GM12878 (cell line): ENCODE measurements around the gene ADCYAP1R1. TPM values are rescaled to one million over a fixed set of nuclear protein-coding genes. Genes with fewer than 3 reads are reported as not detected.

ENCODE experiments used
- ATAC-seq: fragments of 200-7000 bp; cut with Tn5 transposase; 3 replicates; pipeline ENCODE4 v1.9.1; 2020; ENCODE audit warnings: mild to moderate bottlenecking, moderate library complexity
- BruUV-seq: library from RNA; stranded (reverse); fragments of 400-500 nt; replicated peaks from 2 replicates; lab custom pipeline; 2021; lab: Mats Ljungman, UMichigan
- CTCF ChIA-PET: fragments of 300-600 bp; sonication (Branson Sonifier 250); formaldehyde crosslinking; extraction: SDS; loops from one replicate; lab custom pipeline; 2021; ENCODE audit warnings: inconsistent platforms; lab: Yijun Ruan, JAX
- POLR2A ChIA-PET: fragments of 350-600 bp; formaldehyde crosslinking; extraction: SDS; loops from one replicate; lab custom pipeline; 2021; ENCODE audit warnings: inconsistent platforms; lab: Charles Lee
- RAD21 ChIA-PET: fragments of 300-600 bp; sonication (Branson Sonifier 250); formaldehyde crosslinking; loops from one replicate; lab custom pipeline; 2023; ENCODE audit warnings: antibody characterized with exemption; ENCODE audit not compliant: unreplicated experiment; lab: Charles Lee
- SMC1A ChIA-PET: fragments of 300-600 bp; sonication (Branson Sonifier 250); formaldehyde crosslinking; loops from one replicate; lab custom pipeline; 2023; ENCODE audit not compliant: unreplicated experiment, uncharacterized antibody; lab: Charles Lee
- DNase-seq: peaks from one replicate; pipeline ENCODE4 v3.0.0-alpha.2; 2011; ENCODE audit warnings: low read depth, low spot score
- FAIRE-seq: peaks from 3 replicates; lab custom pipeline; 2011; peaks lifted over from hg19 to GRCh38; lab: Jason Lieb, UNC
- H2AFZ ChIP-seq: 2 replicates; pipeline ENCODE4 v1.6.0; 2011; ENCODE audit warnings: low read depth, low read length, control low read depth; ENCODE audit not compliant: control insufficient read depth
- H3K27ac ChIP-seq: 2 replicates; pipeline ENCODE4 v1.5.1; 2011; ENCODE audit warnings: control low read depth; ENCODE audit not compliant: control insufficient read depth, insufficient read depth
- H3K27me3 ChIP-seq, 2 experiments: replicated peaks in 1 of 2; 2 replicates each; pipeline versions ENCODE4 v1.6.0 to v1.6.1; 2011; ENCODE audit warnings: low read length in 1 of 2; ENCODE audit not compliant: control insufficient read depth in 2 of 2, insufficient read depth in 2 of 2
- H3K36me3 ChIP-seq, 2 experiments: 2 replicates each; pipeline ENCODE4 v1.5.1; 2011; ENCODE audit warnings: low read length in 1 of 2; ENCODE audit not compliant: control insufficient read depth in 2 of 2, insufficient read depth in 2 of 2
- H3K4me1 ChIP-seq: 2 replicates; pipeline ENCODE4 v1.6.1; 2011; ENCODE audit warnings: mild to moderate bottlenecking, low read length, moderate library complexity, mixed read lengths; ENCODE audit not compliant: control insufficient read depth, insufficient read depth
- H3K4me2 ChIP-seq: 2 replicates; pipeline ENCODE4 v1.6.0; 2011; ENCODE audit warnings: control low read depth; ENCODE audit not compliant: control insufficient read depth, insufficient read depth
- H3K4me3 ChIP-seq: fragments of 200-600 bp; sonication (generic); 2 replicates; pipeline ENCODE4 v1.5.1; 2016
- H3K79me2 ChIP-seq: 2 replicates; pipeline ENCODE4 v1.6.0; 2011; ENCODE audit warnings: low read length; ENCODE audit not compliant: control insufficient read depth, insufficient read depth
- H3K9ac ChIP-seq: 2 replicates; pipeline ENCODE4 v1.8.0; 2011; ENCODE audit warnings: low read length, control low read depth, mixed read lengths; ENCODE audit not compliant: control insufficient read depth, insufficient read depth
- H3K9me3 ChIP-seq: replicated peaks from 3 replicates; pipeline ENCODE4 v1.5.1; 2011; ENCODE audit warnings: mild to moderate bottlenecking, low read length; ENCODE audit not compliant: control insufficient read depth, insufficient read depth
- H4K20me1 ChIP-seq: 2 replicates; pipeline ENCODE4 v1.6.0; 2011; ENCODE audit not compliant: control insufficient read depth, insufficient read depth
- MYB ChIP-seq: fragments of 150-350 bp; IDR thresholded peaks from 2 replicates; pipeline ENCODE4 v1.6.1; 2014; ENCODE audit warnings: mild to moderate bottlenecking, low read depth, low read length, borderline replicate concordance
- TARDBP ChIP-seq: IDR thresholded peaks from 2 replicates; pipeline ENCODE4 v1.6.1; 2016; ENCODE audit warnings: borderline replicate concordance
- WGBS: methylation state at CpG from one replicate; pipeline ENCODE4 v1.1.6; 2016; ENCODE audit warnings: low lambda C conversion rate; ENCODE audit not compliant: insufficient replicate concordance, insufficient coverage; ENCODE audit errors: missing lambda C conversion rate; 5-methylcytosine and 5-hydroxymethylcytosine counted together
- in situ Hi-C: fragments of 300-500 bp; cut with MboI; formaldehyde crosslinking; loops from 9 replicates; pipeline ENCODE4 v1.14.3; 2018; ENCODE audit warnings: mixed read lengths
- intact Hi-C: fragments of 100-400 bp; cut with micrococcal nuclease; formaldehyde crosslinking; loops from one replicate; pipeline ENCODE4 v1.14.2; 2022; ENCODE audit not compliant: unreplicated experiment
- polyA plus RNA-seq, 11 experiments: library from polyadenylated mRNA; depleted of rRNA in 4 of 11; unstranded in 6 of 11; stranded (reverse) in 5 of 11; fragments of >200 nt; fragmentation: Nextera tagmentation in 4 of 11; fragmentation: Illumina TruSeq in 1 of 11; extraction: Ambion mirVana in 4 of 11; extraction: Trizol in 1 of 11; gene quantifications; 1 replicate in 1 of 11; 2 replicates in 10 of 11; pipeline versions ENCODE4 v1.2.1 to v1.2.3, GENCODE V29; 2011 to 2016; ENCODE audit warnings: inconsistent platforms in 2 of 11, missing spikeins in 2 of 11, low read depth in 1 of 11
- total RNA-seq, 4 experiments: library from RNA; depleted of rRNA in 3 of 4; stranded (reverse); fragments of >200 nt in 3 of 4; fragmentation: Illumina TruSeq in 1 of 4; extraction: Trizol in 1 of 4; gene quantifications; 2 replicates each; pipeline versions ENCODE4 v1.2.1 to v1.2.3, GENCODE V29; 2013 to 2021
- TF ChIP-seq, protein P1 (sequence below): fragments of 450-650 bp; IDR thresholded peaks from 2 replicates; pipeline ENCODE4 v1.6.1; 2014; ENCODE audit warnings: mild to moderate bottlenecking
- TF ChIP-seq, protein P2 (sequence below): IDR thresholded peaks from 2 replicates; pipeline ENCODE4 v1.6.1; 2011; ENCODE audit warnings: borderline replicate concordance, low read depth, mild to moderate bottlenecking, moderate library complexity, low read length; ENCODE audit not compliant: insufficient read depth, poor library complexity, severe bottlenecking
- TF ChIP-seq, protein P3 (sequence below): fragments of 450-650 bp; IDR thresholded peaks from 2 replicates; pipeline ENCODE4 v1.6.1; 2017; ENCODE audit warnings: antibody characterized with exemption, mild to moderate bottlenecking, moderate library complexity
- TF ChIP-seq, protein P4 (sequence below), 3 experiments: IDR thresholded peaks in 2 of 3; conservative IDR thresholded peaks in 1 of 3; 2 replicates each; pipeline ENCODE4 v1.5.1; 2011; ENCODE audit warnings: low read depth in 3 of 3, low read length in 3 of 3, mild to moderate bottlenecking in 3 of 3, control low read depth in 2 of 3, moderate library complexity in 2 of 3, inconsistent platforms in 1 of 3, mixed read lengths in 1 of 3; ENCODE audit not compliant: control insufficient read depth in 2 of 3, insufficient read depth in 1 of 3; ENCODE audit errors: extremely low read depth in 1 of 3

The ADCYAP1R1 gene
- total and polyA plus RNA-seq, 10 of the 15 experiments (the other 5 are each of a cell fraction or from before 2014, with no cell fraction given) = not detected

DNA sequence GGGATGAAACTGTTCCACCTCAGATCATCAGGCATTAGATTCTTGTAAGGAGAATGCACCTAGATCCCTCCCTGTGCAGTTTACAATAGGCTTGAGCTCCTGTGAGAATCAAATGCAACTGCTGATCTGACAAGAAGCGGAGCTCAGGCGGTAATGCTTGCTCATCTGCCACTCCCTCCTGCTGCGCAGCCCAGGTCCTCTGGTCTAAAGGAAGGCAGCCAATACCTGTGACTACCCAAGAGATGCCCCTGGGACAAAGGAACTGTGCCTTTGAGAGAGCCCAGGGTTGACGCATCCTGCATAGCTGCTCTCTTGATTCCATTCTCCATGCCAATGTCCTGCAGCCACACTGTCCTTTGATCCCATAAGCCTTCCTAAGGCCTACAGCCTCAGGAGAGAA, 73.1 kb downstream of the ADCYAP1R1 start (continued):
- TF ChIP-seq, protein P1, sequence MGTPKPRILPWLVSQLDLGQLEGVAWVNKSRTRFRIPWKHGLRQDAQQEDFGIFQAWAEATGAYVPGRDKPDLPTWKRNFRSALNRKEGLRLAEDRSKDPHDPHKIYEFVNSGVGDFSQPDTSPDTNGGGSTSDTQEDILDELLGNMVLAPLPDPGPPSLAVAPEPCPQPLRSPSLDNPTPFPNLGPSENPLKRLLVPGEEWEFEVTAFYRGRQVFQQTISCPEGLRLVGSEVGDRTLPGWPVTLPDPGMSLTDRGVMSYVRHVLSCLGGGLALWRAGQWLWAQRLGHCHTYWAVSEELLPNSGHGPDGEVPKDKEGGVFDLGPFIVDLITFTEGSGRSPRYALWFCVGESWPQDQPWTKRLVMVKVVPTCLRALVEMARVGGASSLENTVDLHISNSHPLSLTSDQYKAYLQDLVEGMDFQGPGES = no peak
- TF ChIP-seq, protein P2, sequence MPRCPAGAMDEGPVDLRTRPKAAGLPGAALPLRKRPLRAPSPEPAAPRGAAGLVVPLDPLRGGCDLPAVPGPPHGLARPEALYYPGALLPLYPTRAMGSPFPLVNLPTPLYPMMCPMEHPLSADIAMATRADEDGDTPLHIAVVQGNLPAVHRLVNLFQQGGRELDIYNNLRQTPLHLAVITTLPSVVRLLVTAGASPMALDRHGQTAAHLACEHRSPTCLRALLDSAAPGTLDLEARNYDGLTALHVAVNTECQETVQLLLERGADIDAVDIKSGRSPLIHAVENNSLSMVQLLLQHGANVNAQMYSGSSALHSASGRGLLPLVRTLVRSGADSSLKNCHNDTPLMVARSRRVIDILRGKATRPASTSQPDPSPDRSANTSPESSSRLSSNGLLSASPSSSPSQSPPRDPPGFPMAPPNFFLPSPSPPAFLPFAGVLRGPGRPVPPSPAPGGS = no peak
- TF ChIP-seq, protein P3, sequence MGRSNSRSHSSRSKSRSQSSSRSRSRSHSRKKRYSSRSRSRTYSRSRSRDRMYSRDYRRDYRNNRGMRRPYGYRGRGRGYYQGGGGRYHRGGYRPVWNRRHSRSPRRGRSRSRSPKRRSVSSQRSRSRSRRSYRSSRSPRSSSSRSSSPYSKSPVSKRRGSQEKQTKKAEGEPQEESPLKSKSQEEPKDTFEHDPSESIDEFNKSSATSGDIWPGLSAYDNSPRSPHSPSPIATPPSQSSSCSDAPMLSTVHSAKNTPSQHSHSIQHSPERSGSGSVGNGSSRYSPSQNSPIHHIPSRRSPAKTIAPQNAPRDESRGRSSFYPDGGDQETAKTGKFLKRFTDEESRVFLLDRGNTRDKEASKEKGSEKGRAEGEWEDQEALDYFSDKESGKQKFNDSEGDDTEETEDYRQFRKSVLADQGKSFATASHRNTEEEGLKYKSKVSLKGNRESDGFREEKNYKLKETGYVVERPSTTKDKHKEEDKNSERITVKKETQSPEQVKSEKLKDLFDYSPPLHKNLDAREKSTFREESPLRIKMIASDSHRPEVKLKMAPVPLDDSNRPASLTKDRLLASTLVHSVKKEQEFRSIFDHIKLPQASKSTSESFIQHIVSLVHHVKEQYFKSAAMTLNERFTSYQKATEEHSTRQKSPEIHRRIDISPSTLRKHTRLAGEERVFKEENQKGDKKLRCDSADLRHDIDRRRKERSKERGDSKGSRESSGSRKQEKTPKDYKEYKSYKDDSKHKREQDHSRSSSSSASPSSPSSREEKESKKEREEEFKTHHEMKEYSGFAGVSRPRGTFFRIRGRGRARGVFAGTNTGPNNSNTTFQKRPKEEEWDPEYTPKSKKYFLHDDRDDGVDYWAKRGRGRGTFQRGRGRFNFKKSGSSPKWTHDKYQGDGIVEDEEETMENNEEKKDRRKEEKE = no peak
- TF ChIP-seq, all 136 proteins: peak for 0

DNA sequence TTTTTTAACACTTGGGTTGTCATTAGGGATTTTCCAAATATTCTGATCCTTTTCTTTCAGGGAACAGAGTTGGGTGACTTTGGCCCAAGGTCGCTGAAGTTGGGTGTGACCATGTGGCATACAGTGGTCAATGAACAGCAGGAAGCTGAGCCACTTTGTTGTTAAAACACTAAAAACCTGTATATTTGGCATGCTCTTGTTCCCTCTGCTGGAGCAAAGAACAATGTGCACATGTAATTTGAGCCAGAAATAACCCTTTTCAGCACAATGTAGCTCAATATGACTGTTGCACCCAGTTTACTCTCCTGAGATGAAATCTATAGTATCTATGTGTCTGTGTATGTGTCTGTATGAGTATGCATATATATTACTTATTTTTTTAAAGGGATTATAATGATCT, 74.9 kb downstream of the ADCYAP1R1 start:
- 55% methylated on average over 1 of the region's 1 CpG for WGBS
- RAD21 ChIA-PET = no interaction called here
- FAIRE-seq = no peak

More for the DNA sequence above, 74.9 kb downstream of the ADCYAP1R1 start:
- ATAC-seq (no peak), DNase-seq (no peak)
- no peaks in the 10 kb centered on the region for H3K9me3 ChIP-seq
- no TSS peak for BruUV-seq
- H3K4me1 ChIP-seq = no peaks in the 10 kb centered on the region
- CTCF ChIA-PET = no interaction called here
- H3K27ac ChIP-seq = no peak overlapping the region
- no peak overlapping the region for H2AFZ ChIP-seq
- TF ChIP-seq, protein P4, sequence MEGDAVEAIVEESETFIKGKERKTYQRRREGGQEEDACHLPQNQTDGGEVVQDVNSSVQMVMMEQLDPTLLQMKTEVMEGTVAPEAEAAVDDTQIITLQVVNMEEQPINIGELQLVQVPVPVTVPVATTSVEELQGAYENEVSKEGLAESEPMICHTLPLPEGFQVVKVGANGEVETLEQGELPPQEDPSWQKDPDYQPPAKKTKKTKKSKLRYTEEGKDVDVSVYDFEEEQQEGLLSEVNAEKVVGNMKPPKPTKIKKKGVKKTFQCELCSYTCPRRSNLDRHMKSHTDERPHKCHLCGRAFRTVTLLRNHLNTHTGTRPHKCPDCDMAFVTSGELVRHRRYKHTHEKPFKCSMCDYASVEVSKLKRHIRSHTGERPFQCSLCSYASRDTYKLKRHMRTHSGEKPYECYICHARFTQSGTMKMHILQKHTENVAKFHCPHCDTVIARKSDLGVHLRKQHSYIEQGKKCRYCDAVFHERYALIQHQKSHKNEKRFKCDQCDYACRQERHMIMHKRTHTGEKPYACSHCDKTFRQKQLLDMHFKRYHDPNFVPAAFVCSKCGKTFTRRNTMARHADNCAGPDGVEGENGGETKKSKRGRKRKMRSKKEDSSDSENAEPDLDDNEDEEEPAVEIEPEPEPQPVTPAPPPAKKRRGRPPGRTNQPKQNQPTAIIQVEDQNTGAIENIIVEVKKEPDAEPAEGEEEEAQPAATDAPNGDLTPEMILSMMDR (IDR thresholded peaks at IDR 0.05 in 2 of 3, conservative IDR thresholded peaks at IDR 0.05 in 1 of 3; ENCODE audit: control insufficient read depth in 2 of 3, extremely low read depth in 1 of 3, insufficient read depth in 1 of 3, low read depth in 3 of 3, low read length in 3 of 3) = peak in 1 of 3 experiments; percentile 3; a peak in 2 of 6 replicates
- TF ChIP-seq MYB (no peak), TARDBP (no peak)
- H3K36me3 ChIP-seq = no peaks in the 10 kb centered on the region
- in situ Hi-C loops = no loop called here
- SMC1A ChIA-PET = interaction anchor here (0.7 kb wide), 1 partner anchor 146 kb away, joined by 3 read pairs; no protein-coding TSS in a partner anchor
- H4K20me1 ChIP-seq = no peaks in the 10 kb centered on the region
- no peak overlapping the region for H3K9ac ChIP-seq
- intact Hi-C loops = no loop called here
- POLR2A ChIA-PET = no interaction called here
- no peak overlapping the region for H3K4me2 ChIP-seq
- H3K27me3 ChIP-seq = no peaks in the 10 kb centered on the region; a peak in 1 of 4 replicates
- H3K4me3 ChIP-seq = no peak overlapping the region
- no peaks in the 10 kb centered on the region for H3K79me2 ChIP-seq
